Vagina (tissue), 2 donors: ENCODE measurements around the gene GSTT4.
"Not testable (repeated sequence)": the region's sequence is repeated elsewhere in the genome, so short reads cannot be mapped to it uniquely, and the experiment has no call there.

Experiments
- CTCF ChIP-seq, 3 experiments: fragments of 450-650 bp in 2 of 3; fragments of 200-600 bp in 1 of 3; sonication (generic) in 1 of 3; IDR thresholded peaks; one replicate each; pipeline ENCODE4 v1.5.1; 2017 to 2019; ENCODE audit warnings: antibody characterized with exemption in 3 of 3, mild to moderate bottlenecking in 2 of 3, moderate library complexity in 2 of 3
- POLR2A ChIP-seq, 2 donors: fragments of 450-650 bp; IDR thresholded peaks; one replicate each; pipeline ENCODE4 v1.6.1; 2017; ENCODE audit warnings: antibody characterized with exemption in 2 of 2, mild to moderate bottlenecking in 2 of 2, moderate library complexity in 2 of 2
- POLR2AphosphoS5 ChIP-seq, 2 donors: sonication (generic); formaldehyde crosslinking; IDR thresholded peaks; one replicate each; pipeline ENCODE4 v1.9.0; 2017; ENCODE audit warnings: antibody characterized with exemption in 2 of 2, mild to moderate bottlenecking in 2 of 2, low read depth in 1 of 2; ENCODE audit not compliant: insufficient read depth in 1 of 2

GRCh38 chr22:23986089-23986488 is 19.2 kb downstream of the GSTT4 start:
- not testable (repeated sequence) for TF ChIP-seq CTCF (IDR thresholded peaks at IDR 0.05); POLR2A (IDR thresholded peaks at IDR 0.05); POLR2AphosphoS5 (IDR thresholded peaks at IDR 0.05; ENCODE audit: insufficient read depth in 1 of 2, low read depth in 1 of 2)
